SH-SY5Y (cell line): ENCODE measurements around the gene FMO4.

Source experiments
- GATA2 ChIP-seq: IDR thresholded peaks from 2 replicates; pipeline ENCODE4 v1.6.1; 2011; ENCODE audit warnings: mild to moderate bottlenecking, low read depth, low read length
- GATA3 ChIP-seq: IDR thresholded peaks from 2 replicates; pipeline ENCODE4 v1.6.1; 2011; ENCODE audit warnings: low read depth, mild to moderate bottlenecking, low read length, moderate library complexity

The FMO4 gene

DNA sequence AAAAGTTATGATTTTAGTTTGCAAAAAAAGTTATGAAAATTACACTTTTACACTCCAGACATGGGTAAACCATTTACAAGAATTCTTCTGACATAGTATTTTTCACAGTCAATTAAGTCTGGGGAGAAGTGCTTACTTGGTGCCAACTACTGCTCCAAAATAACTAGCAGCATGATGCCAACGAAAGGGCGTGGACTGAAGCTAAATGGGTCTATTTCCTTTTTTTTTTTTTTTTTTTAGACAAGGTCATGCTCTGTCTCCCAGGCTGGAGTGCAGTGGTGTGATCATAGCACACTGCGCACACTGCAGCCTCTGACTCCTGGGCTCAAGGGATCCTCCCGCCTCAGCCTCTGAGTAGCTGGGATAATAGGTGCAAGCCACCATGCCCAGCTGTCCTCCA, 43.2 kb downstream of the FMO4 start:
- TF ChIP-seq GATA2: no peak
- TF ChIP-seq GATA3: no peak

DNA sequence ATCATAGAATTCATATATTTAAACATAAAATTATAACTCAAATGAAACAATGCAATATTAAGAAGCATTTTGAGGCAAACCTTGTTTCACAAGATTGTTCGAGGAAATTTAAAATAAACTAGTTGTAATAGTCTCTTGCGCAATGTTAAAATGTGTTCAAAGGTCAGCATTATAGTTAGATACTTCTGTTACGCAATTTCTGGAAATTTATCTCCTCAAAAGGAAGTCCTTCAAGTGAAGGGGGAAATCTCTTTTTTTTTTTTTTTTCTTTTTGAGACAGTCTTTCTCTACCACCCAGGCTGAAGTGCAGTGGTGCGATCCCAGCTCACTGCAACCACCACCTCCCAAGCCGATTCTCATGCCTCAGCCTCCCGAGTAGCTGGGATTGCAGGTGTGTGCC, 52.1 kb downstream of the FMO4 start:
- TF ChIP-seq GATA2 (no peak), GATA3 (no peak)

DNA sequence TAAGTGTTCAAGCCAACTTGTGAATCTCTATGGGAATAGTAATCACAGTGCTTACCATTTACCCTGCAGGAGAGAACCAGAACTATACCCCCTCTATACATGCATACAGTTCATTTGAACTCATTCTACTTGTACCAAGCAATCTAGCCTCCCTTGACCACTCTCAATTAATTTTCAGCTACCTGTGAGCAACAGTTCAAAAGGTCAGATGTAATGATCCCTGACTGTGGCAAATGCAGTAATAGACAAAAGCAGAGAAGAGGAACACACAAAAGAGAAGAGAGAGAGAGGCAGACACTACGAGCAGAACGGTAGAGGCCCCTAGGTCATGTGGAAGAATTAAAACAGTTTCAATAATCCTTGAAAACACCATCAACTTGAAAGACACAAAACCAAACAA, 52.8 kb downstream of the FMO4 start:
- TF ChIP-seq GATA3: no peak
- TF ChIP-seq GATA2: no peak

DNA sequence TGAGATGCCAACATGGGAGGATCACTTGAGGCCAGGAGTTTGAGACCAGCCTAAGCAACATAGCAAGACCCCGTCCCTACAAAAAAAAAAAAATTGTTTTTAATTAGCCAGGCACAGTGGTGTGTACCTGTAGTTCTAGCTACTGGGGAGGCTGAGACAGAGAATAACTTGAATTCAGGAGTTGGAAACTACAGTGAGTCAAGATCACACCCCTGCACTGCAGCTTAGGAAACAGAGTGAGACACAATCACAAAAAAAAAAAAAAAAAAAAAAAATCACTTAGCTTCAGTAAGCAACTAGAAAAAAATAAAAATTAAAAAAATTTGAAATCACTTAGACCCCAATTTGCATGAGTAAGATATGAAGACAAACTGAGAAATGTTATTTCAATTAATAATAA, 53.5 kb downstream of the FMO4 start:
- TF ChIP-seq GATA2: no peak
- TF ChIP-seq GATA3: no peak

DNA sequence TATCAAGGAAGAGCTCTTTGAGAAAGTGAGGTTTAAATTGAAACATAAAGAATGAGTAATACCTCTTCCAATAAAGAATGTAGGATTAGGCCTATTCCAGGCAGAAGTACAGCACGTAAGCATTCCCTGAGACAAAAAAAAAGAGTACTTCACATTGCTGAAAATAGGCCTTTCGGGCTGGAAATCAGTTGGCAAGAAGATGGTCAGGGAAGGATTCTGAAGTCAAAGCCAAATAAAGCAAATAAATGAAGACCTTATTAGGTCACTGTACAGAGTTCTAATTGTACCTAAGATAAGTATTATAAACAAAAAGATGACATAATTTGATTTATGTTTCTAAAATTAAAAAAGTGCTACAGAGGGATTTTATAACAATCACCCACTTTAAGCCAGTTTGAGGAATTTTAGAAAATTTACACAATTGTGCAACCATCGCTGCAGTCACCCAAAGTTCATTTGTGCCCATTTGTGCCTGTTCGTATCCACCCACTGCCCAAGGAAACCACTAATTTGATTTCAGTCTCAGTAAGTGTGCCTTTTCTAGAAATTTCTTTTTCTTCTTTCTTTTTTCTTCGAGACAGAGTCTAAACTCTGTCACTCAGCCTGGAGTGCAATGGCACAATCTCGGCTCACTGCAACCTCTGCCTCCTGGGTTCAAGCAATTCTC, 58.6 kb downstream of the FMO4 start:
- TF ChIP-seq GATA3 (no peak), GATA2 (no peak)

DNA sequence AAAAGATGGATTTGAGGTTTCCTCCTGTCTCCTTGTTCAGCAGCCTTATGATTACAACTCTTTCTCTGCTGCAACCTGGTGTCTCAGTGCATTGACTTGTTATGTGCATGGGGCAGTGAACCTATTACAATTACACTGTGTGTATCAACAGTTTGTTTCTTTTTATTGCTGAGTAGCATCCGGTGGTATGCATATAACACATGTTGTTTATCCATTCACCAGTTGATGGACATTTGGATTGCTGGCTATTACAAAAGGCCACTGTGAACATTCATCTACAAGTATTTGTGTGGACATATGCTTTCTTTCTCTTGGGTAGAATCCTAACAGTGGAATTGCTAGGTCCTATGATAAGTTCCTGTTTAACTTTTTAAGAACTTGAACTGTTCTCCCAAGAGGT, 65.9 kb downstream of the FMO4 start:
- TF ChIP-seq GATA2 (no peak), GATA3 (no peak)

DNA sequence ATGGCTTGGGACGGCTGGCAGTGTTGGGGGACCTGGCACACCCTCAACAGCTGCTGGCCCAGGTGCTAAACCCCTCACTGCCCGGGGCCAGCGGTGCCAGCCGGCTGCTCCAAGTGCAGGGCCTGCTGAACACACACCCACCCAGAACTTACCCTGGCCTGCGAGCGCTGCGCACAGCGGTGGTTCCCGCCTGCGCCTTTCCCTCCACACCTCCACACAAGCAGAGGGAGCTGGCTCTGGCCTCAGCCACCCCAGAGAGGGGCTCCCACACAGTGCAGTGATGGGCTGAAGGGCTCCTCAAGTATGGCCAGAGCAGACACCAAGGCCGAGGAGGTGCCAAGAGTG, 67.9 kb downstream of the FMO4 start:
- TF ChIP-seq GATA2 (no peak), GATA3 (no peak)

DNA sequence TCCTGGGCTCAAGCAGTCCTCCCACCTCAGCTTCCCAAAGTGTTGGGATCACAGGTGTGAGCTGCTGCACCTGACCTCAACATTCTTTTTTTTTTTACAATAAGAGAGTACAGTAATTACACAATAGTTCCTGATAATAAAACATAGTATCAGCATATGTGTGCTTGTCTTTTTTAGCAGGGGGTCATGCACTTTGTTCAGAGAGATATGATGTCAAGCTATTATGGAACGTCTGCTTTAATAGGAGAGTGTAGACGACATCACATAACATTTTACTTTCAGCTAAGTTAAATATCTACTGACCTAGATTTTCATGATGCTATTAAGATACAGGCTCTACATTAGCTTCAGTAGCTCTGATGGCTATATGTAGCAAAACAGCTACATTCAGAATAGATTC, 70.5 kb downstream of the FMO4 start:
- TF ChIP-seq GATA2: no peak
- no peak for TF ChIP-seq GATA3

DNA sequence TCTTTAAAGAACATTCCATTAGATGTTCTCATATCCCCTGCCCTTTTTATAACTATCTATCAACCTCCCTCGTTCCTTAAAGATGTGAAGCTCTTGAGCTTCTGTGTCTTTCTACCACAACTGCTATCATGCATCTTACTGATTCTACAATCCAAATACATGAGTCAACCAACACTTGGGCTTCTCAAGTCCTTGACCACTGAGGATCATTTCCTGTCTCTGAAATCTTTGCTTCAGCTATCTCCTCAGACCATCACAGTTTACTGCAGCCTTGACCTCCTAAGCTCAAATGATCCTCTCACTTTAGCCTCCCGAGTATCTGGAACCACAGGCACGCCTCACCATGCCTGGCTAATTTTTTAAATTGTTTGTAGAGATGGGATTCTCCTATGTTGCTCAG, 75.2 kb downstream of the FMO4 start:
- TF ChIP-seq GATA2: no peak
- TF ChIP-seq GATA3: no peak
